Right cardiac atrium (tissue), 5 donors: ENCODE data around the gene CNMD. TPM values are rescaled to one million over a fixed set of nuclear protein-coding genes. Genes with fewer than 3 reads are reported as not detected.

Experiments used
- ATAC-seq, 2 donors: fragments of 200-7000 bp; cut with Tn5 transposase; one replicate each; pipeline versions ENCODE4 v1.8.0 to v1.9.1; 2020; ENCODE audit warnings: moderate library complexity in 2 of 2, mild to moderate bottlenecking in 1 of 2
- DNase-seq, 3 donors: peaks; one replicate each; pipeline ENCODE4 v3.0.0-alpha.2; 2020
- H3K27ac ChIP-seq: one replicate; pipeline ENCODE4 v1.5.1; 2013; ENCODE audit warnings: mild to moderate bottlenecking, low read length, control low read depth, moderate library complexity
- H3K27me3 ChIP-seq: one replicate; pipeline ENCODE4 v1.6.1; 2013; ENCODE audit not compliant: control insufficient read depth, insufficient read depth
- H3K4me1 ChIP-seq: one replicate; pipeline ENCODE4 v1.6.1; 2013; ENCODE audit warnings: low read length; ENCODE audit not compliant: control insufficient read depth, insufficient read depth
- H3K4me3 ChIP-seq: one replicate; pipeline ENCODE4 v1.5.1; 2013; ENCODE audit warnings: low read length, control low read depth
- H3K9me3 ChIP-seq: one replicate; pipeline ENCODE4 v1.6.1; 2013; ENCODE audit warnings: low read length; ENCODE audit not compliant: control insufficient read depth
- WGBS: extraction: QIAGEN DNeasy Blood & Tissue Kit; methylation state at CpG from one replicate; pipeline ENCODE4 v1.1.7; 2013; 5-methylcytosine and 5-hydroxymethylcytosine counted together
- intact Hi-C, 4 donors: fragments of 100-400 bp; cut with DNase I; formaldehyde crosslinking; loops; one replicate each; pipeline versions ENCODE4 v1.11.0 to v1.14.0; 2022 to 2023
- long read RNA-seq, 4 donors: library from polyadenylated mRNA; unstranded; transcript quantifications; one replicate each; pipeline ENCODE4 v2.0.0, GENCODE V29; 2020 to 2021
- polyA plus RNA-seq: library from polyadenylated mRNA; stranded (reverse); fragments of 200-250 nt; gene quantifications from one replicate; pipeline ENCODE4 v1.2.3, GENCODE V29; 2013
- total RNA-seq, 4 donors: library from RNA; stranded (reverse); fragmentation: NEBNext Ultra II Directional; extraction: Animal tissue kit (Norgen Biotek cat#: 25700); gene quantifications; one replicate each; pipeline ENCODE4 v1.2.1, GENCODE V29; 2021
- donor health status: healthy with polysubstance abuse.
- donor health status: DM: no; HTN: yes; CAD: no.
- donor health status: DM: no; HTN: no; CAD: no.
- donor health status: DM: no; HTN: yes; CAD: no; lungs with severe emphysema.
- donor health status: DM: yes; HTN: yes; CAD: no.

Gene CNMD
- not detected for total RNA-seq
- 0.05 TPM for polyA plus RNA-seq
- long read RNA-seq, donor 1: 0 reads
- long read RNA-seq, donor 2: 0 reads
- long read RNA-seq, donor 3: 0 reads
- long read RNA-seq, donor 4: 0 reads

DNA sequence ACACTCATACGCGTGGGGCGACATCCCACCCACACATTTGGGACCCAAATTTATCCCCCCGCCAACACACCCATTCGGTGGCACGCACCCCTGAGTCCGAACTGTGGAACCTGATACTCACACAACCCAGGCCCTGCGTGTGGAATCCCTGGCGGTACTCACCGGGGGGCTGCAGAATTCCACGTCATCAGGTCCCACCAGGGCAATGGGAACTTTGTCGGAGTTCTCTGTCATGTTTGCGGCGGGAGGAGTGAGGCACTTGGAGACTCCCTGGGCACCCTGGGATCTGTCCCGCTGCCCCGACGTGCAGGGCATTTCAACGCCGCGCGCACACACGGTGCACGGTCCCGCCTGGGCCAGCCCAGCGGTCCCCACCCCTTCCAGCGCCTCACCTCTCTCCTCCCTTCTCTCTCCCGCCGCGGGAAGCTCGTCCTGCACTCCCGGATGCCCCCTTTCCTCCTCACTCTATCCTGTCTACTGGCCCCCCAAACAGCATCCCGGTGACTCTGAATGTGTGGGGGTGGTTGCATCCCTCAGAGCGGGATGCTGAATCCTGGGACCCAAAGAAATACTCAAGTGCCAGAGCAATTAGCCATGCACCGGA lies at the start of gene CNMD:
Gene CNMD (minus strand): TSS at position 353 of the 604 bp plus-strand sequence. CDS start 119 bp downstream, at position 234.
- Histone ChIP-seq H3K9me3 (peaks cover 1% of the 10 kb centered on the region), H3K4me1 (no peaks in the 10 kb centered on the region), H3K27ac (no peak within 1 kb of the TSS), H3K4me3 (peak within 1 kb of the TSS; percentile 32), H3K27me3 (no peaks in the 10 kb centered on the region)
- DNase-seq (no peak), ATAC-seq (peak in 1 of 2 donors; percentile 14)
- intact Hi-C loops: no loop called here
- WGBS: 7% methylated on average over 34 of the region's 34 CpGs

DNA sequence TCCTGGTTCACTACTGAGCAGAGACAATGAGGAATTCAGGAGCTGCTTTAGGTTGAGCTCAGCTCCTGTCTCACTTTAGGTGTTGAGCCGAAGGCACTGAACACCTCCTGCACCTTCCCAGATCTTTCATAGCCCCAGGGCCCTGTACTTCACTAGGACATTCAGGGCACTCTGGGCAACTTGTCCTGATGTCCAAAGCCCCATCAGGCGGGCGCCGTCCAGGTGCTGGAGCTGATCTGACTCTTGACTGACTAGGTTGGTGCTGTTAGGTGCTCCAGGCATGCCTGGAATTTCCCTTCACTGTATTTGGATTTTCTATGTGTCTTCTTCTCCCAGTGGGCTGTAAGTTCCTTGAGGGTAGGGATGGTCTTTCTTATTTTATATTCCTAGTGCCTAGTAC lies 48.4 kb upstream of the CNMD start:
- WGBS: 41% methylated on average over 4 of the region's 4 CpGs
- ATAC-seq (no peak), DNase-seq (no peak)
- H3K27ac ChIP-seq: no peak overlapping the region
- H3K4me3 ChIP-seq: no peak overlapping the region
- intact Hi-C loops: no loop called here
- H3K9me3 ChIP-seq: no peaks in the 10 kb centered on the region
- H3K4me1 ChIP-seq: no peaks in the 10 kb centered on the region
- no peaks in the 10 kb centered on the region for H3K27me3 ChIP-seq

DNA sequence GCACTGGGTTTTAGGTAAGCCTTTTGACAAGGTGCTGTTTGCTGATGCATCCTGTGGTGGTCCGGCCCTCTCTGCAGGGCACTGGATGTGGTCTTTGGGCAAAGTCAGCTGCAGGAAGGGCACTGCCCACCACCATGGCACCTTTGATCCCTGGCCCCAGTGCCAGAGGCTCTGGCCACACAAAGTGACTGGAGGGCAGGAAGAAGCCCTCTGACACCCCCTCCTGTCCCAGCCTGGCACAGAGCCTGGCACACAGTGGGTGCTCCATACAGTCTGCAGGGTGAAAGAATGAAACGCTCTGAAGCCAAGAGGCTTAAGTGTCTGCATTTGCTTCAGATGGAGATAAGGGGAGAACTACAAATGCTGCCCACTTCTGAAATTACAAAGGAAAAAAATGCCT lies 47.6 kb upstream of the CNMD start:
- DNase-seq (no peak), ATAC-seq (no peak)
- Histone ChIP-seq H3K9me3 (no peaks in the 10 kb centered on the region), H3K4me1 (no peaks in the 10 kb centered on the region), H3K4me3 (no peak overlapping the region), H3K27me3 (no peaks in the 10 kb centered on the region), H3K27ac (no peak overlapping the region)
- 84% methylated on average over 2 of the region's 2 CpGs for WGBS
- intact Hi-C loops: no loop called here

DNA sequence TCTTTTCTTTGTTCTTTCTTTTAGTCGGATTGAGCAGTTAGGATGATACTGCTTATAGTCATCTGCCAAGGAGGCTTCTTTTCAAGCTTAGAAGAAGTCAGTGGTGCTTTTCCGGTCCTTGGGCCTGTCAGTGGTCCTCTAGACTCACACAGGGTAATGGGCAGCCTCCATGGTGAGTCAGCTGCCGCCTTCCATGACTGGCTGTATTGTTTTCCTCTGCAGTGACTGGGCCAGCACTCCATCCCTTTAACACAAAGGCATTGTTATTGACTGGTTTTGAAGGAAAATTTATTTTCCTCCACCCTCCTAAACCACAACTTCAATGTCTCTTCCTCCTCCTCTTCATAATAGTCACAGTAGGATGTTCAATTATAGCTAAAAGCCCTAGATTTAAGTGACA lies 47.1 kb upstream of the CNMD start:
- Histone ChIP-seq H3K4me3 (no peak overlapping the region), H3K9me3 (no peaks in the 10 kb centered on the region), H3K27me3 (no peaks in the 10 kb centered on the region), H3K4me1 (no peaks in the 10 kb centered on the region), H3K27ac (no peak overlapping the region)
- intact Hi-C loops: no loop called here
- 82% methylated on average over 3 of the region's 3 CpGs for WGBS
- DNase-seq: no peak
- ATAC-seq: no peak

DNA sequence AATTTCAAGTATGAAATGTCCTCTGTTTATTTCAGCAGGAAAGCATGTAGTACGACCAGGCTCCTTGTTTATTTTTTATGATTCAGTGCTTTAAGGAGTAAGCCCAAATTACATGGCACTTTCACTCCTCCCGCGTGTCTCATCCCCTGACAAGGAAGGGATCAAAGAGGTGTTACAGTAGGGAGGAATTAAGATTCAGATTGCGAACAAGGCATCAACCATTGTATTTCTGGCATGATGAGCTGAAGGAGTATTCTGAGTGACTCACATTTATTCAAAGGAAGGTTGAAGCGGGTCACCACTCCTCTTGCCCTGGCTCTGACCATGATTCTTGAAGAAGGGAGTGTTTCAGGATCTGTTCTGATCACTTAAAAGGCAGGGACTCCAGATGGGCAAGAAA lies 46.1 kb upstream of the CNMD start:
- no peaks in the 10 kb centered on the region for H3K9me3 ChIP-seq
- no peaks in the 10 kb centered on the region for H3K27me3 ChIP-seq
- DNase-seq (no peak), ATAC-seq (no peak)
- 68% methylated on average over 5 of the region's 5 CpGs for WGBS
- no peaks in the 10 kb centered on the region for H3K4me1 ChIP-seq
- no peak overlapping the region for H3K4me3 ChIP-seq
- intact Hi-C loops: no loop called here
- H3K27ac ChIP-seq: no peak overlapping the region

DNA sequence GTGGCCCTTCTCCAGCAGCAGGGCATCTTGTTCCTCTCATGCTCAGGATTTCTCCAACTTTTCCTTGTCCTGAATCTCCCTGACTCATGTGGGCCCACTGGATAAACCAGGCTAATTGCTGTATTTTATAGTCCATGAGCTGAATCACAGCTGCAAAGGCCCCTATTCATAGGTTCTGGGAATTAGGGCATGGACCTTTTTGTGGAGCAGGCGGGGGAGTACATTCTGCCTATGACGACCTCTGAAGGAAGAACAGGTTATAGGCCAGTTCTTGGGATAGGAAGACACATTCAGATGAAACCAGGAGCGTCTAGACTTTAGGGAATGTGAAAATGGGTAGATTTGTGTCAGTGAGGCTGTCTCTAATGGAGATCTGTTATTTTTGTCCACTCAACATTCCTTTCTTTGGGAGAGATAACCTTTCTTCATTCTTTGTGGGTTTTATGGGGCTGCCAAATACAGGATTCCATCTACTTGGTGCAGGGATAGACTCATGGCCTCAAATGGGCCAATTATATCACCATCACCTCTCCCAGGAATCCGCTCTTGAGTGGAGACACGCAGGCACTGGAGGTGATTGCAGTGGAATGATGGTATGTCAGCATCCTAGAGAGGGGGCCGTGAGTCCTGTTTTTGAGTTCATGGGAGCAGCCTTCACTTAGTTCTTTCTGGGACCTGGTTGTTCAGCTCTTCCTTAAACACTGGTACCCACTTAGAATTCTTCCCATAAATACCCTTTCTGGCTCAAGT lies 45.1 kb upstream of the CNMD start:
- Histone ChIP-seq H3K4me3 (no peak overlapping the region), H3K27me3 (no peaks in the 10 kb centered on the region), H3K27ac (no peak overlapping the region), H3K9me3 (no peaks in the 10 kb centered on the region), H3K4me1 (no peaks in the 10 kb centered on the region)
- no peak for ATAC-seq
- no peak for DNase-seq
- 69% methylated on average over 6 of the region's 6 CpGs for WGBS
- intact Hi-C loops: no loop called here

DNA sequence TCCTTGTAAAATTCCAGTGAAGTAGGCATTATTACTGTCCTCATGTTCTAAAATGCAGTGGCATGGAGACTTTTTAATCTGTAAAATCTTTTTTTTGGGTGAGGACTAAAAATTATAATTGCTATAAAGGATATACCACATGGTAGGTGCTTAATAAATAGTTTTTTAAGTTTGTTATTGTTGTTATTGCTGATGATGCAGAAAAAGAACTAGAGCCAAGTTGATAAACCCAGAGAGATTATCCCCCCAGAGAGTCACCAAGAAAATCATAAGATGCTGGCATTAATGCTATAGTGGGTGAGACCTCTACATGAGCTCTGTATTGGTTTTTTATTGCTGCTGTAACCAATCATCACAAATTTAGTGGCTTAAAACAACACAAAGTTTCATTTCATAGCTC lies 44.3 kb upstream of the CNMD start:
- H3K4me3 ChIP-seq: no peak overlapping the region
- ATAC-seq (no peak), DNase-seq (no peak)
- H3K4me1 ChIP-seq: no peaks in the 10 kb centered on the region
- no peaks in the 10 kb centered on the region for H3K9me3 ChIP-seq
- no peaks in the 10 kb centered on the region for H3K27me3 ChIP-seq
- no peak overlapping the region for H3K27ac ChIP-seq
- intact Hi-C loops: no loop called here

DNA sequence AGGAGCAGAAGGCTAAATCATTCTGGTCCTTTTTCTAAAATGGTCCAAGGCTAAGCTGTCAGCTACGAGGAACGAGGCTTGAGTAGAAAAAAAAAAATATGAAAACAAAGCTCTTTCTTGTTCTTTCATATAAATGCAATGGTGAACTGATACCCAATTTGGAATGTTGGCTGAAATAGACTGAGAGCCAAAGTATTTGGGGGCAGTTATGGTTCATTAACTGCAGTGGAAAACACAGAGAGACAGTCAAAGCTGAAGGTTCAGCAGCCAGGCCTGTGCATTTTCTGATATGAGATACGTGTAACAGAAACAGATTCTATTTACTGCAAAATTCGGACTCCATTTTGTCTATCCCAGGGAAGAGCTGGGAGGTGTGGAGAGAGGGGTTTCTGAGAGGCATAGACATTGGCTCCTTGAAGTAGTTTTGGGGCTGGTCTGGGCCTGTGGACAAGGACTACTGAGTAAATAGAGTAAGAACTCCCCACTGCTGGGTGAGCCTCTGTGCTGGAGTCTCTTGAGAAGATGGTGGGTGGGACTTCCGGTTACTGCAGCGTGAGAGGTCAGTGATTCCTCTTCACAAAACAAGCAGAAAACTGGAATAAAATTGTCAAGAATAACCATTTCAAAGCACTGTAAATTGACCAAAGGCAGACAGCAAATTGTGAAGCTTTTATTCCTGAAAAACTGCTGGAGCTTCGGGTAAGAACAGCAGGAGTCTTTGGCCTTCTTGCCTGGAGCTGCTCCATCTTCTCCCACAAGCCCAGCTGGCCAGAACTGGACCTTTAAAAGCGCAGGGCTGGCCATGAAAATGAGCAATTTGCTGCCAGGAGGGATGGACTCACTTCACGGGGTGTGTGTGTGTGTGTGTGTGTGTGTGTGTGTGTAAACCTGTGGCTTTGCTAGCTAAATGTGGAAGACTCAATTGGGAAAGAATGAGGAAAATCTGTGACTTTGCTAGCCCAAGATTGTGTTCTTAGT lies 43.1 kb upstream of the CNMD start:
- 62% methylated on average over 9 of the region's 9 CpGs for WGBS

DNA sequence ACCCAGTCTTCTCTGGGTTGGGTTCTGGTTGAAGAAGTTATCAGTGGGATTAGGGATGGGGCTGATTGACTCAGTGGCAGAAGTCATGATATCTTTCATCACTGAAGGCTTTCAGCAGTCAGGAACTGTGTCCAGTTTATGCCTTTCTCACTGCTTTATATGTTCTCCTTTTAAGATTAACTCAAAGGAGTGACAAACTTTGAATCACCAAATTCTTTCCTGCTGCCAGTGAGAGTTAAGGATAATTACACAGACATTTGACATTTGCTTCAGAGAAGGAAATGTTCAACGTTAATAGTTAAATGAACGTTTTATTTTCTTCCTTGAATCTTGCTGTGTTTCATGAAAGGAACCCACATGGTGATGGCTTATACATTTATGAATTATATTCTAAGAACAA lies 41.0 kb upstream of the CNMD start:
- DNase-seq (no peak), ATAC-seq (no peak)
- H3K4me3 ChIP-seq: no peak overlapping the region
- 19% methylated on average over 2 of the region's 2 CpGs for WGBS
- no peaks in the 10 kb centered on the region for H3K9me3 ChIP-seq
- no peaks in the 10 kb centered on the region for H3K27me3 ChIP-seq
- H3K4me1 ChIP-seq: no peaks in the 10 kb centered on the region
- no peak overlapping the region for H3K27ac ChIP-seq
- intact Hi-C loops: no loop called here

More for the DNA sequence above, 43.1 kb upstream of the CNMD start:
- Histone ChIP-seq H3K4me1 (no peaks in the 10 kb centered on the region), H3K4me3 (no peak overlapping the region), H3K27ac (no peak overlapping the region), H3K27me3 (no peaks in the 10 kb centered on the region), H3K9me3 (no peaks in the 10 kb centered on the region)
- intact Hi-C loops: no loop called here
- peak in 1 of 3 donors; percentile 61 for DNase-seq
- no peak for ATAC-seq

DNA sequence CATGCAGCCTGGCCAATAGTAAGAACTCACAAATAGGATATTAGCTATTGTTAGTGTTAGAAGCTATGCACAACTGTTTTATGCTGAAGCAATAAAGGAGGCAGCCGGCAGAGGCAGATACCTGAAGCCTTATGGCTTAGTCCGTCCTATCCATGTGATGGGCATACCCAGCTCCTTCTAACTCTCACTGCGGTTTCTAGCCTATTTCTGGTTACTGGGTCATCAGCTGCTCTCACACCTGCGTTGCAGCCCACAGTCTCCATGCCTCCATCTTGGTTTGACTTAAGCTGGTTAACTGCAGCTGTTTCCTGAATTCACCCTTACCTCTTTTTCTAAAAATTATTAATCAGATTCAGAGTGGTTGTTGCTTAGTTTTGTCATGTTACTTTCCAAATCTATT lies 40.5 kb upstream of the CNMD start:
- no peaks in the 10 kb centered on the region for H3K4me1 ChIP-seq
- no peaks in the 10 kb centered on the region for H3K27me3 ChIP-seq
- intact Hi-C loops: no loop called here
- ATAC-seq (no peak), DNase-seq (no peak)
- 85% methylated on average over 4 of the region's 4 CpGs for WGBS
- no peaks in the 10 kb centered on the region for H3K9me3 ChIP-seq
- H3K27ac ChIP-seq: no peak overlapping the region
- no peak overlapping the region for H3K4me3 ChIP-seq

DNA sequence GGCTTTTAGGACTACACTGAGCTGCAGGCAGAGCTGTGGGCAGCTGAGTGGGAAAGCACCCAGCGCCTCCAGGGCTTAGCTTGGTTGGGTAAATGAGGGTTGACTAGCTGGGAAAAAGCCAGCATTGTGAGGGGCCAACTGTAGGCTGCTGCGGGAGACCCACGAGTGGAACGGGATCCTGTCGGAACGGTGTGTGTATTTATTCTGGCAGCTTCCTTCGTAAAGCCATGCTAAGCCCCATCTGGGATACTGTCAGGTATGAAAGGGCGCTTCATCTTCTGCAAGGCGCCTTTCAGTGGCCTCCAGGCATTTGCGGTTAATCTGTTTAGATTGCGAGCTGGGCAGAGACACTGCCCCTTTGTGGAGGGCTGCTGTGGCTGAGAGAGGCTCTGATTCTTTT lies 39.5 kb upstream of the CNMD start:
- ATAC-seq (no peak), DNase-seq (no peak)
- Histone ChIP-seq H3K4me1 (no peaks in the 10 kb centered on the region), H3K9me3 (no peaks in the 10 kb centered on the region), H3K27ac (no peak overlapping the region), H3K4me3 (no peak overlapping the region), H3K27me3 (no peaks in the 10 kb centered on the region)
- intact Hi-C loops: no loop called here
- WGBS: 69% methylated on average over 11 of the region's 11 CpGs
